HG03439 (cell line): ENCODE results near the gene TTC28.
"Not testable (repeated sequence)": the region's sequence is repeated elsewhere in the genome, so short reads cannot be mapped to it uniquely, and the experiment has no call there.

Source experiments
- ATAC-seq: cut with Tn5 transposase; IDR thresholded peaks from one replicate; pipeline ENCODE4 v1.9.1; 2021; ENCODE audit warnings: mild to moderate bottlenecking, moderate library complexity; ENCODE audit not compliant: unreplicated experiment

The TTC28 gene

DNA sequence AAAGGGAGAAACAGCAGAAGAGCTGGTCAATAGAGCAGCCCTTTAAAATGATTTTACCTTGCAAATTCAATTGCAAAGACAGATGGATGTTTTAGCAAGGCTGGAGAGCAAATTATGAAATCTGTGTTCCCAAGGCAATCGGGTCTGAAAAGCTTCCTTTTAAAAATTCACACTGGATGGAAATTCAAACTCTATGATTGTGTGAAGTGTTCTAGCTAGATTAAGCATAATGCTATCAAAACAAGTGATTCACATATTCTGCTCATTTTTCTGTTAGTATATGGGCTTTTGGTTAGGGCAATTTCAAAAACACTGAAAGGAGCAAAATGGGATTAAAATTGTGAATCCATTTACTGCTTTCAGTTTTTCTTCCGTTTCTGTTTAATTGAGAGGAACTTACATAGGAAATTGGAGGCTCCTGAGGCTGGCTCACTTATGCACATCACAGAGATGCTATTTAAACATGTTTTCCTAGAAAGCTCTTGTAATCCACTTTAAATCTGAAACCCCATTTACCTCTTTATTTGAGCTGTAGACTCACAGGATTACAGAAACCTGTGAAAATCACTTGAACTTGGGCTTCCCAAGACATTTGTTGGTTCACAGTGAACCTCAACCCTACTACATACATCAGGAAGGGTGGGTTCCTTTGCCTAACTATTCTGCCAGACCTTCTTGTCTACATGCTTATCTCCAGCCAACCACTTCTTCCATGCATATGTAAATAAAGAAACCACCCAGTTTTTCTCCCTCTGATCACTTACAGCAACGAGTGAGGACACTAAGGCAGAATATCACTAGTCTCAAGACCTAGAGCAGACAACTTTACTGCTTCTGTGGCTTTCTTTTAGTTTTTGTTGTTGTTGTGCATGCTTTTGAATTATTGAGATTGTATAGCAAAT lies 558.7 kb downstream of the TTC28 start:
- no peak for ATAC-seq

DNA sequence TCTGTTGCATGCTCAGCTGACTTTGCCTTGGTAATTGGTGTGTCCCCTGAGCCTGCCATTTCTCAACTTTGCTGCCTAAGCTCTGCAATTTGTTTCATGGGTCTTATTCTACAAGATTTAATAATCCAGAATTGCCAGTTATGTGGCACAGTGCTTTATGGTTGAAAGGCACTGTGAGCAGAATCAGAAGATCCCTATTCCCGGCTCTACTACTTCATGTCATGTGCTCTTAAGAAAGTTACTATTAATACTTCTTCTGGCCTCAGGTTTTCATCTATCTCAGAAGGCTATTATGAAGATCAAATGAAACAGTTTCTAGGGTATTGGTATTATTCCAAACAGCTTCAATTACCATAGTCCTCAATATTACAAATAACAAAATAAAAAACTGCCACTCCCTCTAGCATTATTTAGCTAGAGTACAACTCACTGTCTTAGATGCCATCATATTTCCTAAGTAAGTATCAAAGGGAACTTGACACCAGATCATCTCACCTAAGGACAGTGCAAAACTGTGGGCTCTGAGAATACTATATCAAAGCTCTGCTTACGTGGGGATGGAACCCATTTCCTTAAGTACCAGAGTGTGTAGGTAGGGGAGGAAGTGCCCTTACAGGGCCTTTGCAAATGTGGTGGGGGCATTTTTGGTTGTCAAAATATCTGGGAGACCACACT lies 560.5 kb downstream of the TTC28 start:
- ATAC-seq = no peak

DNA sequence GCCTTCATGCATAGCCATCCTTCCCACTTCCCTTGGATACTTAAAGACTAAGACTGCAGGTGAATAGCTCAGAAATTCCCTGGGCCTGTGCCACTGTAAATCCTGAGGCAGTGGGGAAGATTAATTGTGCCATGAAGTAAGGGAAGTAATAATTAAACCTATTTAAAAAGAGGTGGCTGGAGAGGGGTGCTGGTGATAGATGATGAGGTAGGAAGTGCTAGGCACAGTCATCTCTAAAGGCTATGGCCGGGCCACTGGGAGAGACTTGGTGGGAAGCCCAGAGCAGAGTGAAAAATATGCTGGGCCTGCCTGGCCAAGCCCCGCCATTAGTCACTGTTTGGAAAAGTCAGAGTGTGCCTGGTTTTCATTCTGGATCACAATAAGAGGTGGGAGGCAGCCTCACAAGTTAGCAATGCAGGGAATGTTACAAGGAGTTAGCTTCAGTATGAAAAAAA lies 563.4 kb downstream of the TTC28 start:
- ATAC-seq = no peak

DNA sequence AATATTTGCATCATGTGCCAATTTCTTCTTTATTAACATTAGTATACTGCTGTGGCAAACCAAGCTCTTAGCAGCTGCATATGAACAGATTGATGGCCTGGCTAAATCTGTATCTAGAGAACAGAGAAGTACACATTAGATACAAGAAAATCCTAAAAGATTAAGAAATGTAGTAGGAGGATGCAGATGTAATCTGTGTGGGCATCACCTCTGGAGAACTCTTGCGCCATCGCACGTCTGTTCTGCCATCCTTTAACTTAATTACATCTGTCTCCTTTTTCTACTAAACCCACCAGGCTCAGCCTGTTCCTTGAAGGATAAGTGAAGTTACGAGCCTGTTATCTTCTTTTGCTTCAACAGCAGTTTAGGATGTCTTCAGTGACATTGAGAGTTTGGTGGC lies 564.2 kb downstream of the TTC28 start:
- ATAC-seq = no peak

DNA sequence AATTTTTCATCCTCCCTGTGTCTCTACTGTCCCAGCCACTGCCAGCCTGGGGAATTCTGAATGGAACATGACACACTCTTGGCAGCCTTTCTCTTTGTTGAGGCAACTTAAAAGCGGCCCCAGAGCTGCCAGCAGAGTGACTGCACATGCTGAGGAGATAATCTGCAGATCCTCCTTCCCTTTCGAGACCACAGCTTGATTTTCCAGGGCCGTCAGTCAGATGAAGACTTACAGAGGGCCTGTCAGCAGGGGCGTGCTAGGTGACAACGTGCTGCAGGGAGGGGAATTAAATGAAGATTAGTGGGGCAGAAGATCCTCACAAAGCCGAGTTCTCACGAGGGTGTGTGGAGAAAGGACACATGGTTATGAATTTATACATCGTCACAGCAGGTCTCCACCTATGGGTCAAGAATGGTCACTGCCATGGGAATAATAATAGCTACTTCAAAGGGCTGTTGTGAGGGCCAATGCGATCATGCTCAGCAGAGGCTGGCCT lies 567.0 kb downstream of the TTC28 start:
- ATAC-seq = no peak

DNA sequence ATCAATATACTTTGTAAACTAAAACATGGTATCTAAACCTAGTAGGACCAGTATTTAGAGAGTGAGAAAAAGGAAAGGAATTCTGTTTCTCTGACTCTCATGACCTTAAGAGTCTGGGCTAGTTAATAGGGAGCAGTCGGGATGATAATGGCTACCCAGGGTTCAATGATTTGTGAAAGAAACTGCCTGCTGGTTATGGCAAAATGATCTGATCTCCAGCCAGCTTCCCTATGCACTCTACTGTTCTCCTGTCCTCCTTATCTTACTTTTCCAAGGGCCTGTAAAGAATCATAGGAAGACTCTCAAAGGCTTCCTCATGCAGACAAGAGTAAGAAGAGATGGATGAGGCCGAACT lies 567.5 kb downstream of the TTC28 start:
- ATAC-seq = no peak

DNA sequence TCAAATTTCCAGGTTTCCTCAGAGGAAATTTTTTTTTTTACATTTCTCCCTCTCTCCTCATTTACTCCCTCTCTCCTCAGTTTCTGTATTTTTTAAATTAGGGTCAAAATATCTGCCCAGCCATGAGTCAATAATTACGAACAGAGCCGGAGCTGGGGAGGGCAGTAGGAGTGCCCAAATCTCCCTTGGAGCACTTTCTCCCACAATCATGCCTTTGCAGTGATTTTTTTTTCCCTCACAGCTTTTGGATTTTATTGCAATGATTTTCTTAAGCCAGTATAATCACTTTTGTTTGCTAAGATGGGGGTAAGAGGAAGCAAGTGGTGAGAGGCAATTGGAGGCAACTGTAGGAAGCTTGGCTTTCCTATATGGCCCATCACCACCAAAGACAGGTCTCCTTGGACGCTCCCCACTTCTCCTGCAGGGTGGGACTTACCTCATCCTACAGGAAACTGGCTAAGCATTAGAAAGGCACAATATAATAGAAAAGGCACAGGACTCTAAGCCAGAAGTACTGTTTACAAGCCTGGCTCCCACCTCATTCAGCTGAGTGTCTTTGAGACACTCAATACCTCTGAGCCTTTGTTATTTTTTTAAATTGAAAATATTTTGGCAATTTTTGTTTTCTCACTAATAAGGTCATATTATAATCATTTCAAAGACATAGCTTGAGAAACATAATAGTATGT lies 568.0 kb downstream of the TTC28 start:
- no peak for ATAC-seq

DNA sequence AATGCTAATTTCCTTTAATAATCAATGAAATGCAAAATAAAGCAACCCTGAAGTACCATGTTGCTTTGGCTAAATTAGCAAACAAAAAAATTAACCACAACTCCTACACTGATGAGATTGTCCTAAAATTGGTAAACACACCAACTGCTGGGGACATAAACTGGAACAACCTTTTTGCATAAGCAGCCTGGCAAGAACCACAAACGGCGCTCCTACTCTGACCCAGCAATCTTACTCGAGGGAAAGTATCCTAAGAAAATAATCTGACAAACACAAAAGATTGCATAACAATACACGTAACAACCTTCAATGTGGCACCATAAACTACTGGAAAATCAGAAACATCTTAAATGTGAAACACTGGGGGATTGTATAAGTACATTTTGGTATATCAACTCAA lies 570.8 kb downstream of the TTC28 start:
- ATAC-seq = no peak

DNA sequence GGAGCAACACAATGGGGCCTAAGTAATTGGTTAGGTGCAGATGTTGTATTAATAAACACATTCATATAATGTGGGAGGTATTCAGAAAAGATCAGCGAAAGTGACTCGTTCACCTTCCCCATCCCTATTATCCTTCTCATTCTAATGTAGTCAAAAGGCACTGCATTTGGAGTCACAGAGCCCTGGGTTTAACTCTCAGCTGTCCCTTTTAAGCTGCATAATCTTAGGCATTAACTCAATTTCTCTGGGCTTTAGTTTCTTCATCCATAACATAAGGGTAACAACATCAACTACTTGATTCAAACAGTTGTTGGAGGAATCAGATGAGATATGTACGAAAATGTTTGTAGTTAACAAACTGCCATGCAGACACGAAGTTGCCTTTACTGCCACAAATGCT lies 573.0 kb downstream of the TTC28 start:
- no peak for ATAC-seq

DNA sequence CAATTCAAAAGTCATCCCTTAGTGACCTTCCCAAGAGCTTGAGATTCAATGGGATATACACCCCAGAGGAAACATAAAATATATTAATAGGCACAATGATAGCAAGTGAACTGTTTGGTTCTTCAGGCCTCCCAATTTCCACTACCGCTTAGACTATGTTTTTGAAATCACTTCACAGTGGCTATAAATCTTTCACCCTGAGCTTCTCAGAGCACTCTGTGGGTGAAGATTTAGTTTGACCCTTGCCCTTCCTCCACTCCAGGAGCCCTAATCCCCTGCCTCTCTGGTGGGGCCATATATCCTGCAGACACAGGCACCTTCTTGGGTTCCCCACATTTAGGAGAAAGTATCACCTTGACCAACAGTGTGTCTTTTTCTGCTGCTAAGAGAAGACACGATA lies 573.7 kb downstream of the TTC28 start:
- ATAC-seq = no peak

DNA sequence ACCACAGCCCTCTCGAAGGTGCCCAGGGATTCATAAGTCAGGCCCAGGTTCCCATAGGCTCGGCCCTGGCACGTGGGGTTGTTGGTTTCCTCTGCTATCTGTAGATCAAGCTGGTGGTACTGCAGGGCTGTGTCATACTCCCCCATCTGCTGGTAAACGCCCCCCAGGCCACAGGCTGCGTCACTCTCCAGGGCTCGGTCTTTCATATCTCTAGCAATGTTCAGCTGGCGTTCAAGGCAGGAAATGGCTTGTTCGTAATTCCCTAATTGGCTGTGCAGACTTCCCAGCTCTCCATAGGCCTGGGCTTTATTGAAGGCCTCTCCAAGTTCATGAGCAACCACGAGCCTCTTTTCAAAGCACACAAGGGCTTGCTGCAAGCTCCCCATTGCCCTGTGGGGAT lies 574.2 kb downstream of the TTC28 start:
- no peak for ATAC-seq

DNA sequence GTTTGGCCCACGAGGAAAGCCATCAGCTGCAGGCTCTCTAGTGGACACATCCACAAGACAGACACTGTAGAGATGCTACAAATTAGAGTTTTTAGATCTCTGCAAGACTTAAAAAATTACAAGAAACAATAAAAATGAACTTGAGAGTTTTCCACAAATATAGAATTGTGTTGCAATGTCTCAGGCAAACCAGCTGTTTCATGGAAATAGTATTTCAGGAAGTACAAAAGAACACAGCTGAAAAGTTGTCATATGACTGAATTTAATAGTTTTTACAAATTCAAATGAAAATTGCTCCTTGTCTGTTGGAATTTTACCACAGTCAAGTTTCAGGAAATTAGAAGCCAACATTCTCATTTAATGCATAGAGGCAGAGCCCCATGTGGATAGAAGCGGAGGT lies 576.0 kb downstream of the TTC28 start:
- ATAC-seq = no peak

DNA sequence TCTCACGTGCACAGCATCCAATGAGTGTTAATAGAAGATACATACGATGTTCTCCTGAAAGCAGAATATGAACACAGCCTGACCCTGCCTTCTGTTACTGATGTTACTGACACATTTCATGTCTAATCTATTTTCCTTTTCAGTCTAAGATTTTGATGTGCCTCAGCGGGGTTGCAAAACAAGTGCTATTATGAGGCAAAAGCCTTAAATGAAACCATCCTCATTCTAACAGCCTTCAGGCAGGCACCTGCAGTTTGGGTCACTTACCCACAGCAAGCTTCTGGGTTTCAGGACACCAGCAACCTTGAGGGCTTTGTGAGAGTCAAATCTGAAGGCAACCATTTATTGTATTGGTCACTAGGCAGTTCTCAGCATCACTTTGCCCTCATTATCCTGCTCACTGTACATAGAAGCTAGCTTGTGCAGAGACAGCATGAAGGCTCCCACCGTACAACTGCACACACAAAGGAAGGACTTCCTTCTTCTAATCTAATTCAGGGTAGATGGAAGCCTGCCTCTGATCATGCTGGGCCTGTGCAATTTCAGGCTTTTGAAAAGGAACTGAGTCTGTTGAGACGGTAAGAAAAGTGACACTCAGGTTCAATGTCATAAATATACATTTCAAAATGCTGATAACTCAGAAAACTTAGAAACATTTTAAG lies 577.4 kb downstream of the TTC28 start:
- ATAC-seq = no peak

DNA sequence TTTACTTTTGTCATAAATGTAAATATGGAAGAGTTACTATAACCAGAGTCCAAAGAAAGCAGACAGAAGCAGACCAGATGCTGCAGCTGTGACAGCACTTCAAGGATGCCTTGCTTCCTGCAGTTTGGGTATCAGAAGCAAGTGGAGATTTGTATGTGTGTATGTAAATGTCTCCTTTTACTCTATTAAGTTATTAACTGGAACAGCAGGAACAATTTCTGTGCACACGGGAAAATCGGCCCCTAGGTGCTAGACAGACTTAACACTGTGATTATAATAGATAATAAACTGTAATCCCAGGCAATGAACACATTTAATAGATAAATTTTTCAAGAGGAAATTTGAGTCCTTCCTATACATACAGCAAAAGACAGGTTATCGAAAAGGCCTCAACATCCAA lies 582.0 kb downstream of the TTC28 start:
- ATAC-seq = no peak

DNA sequence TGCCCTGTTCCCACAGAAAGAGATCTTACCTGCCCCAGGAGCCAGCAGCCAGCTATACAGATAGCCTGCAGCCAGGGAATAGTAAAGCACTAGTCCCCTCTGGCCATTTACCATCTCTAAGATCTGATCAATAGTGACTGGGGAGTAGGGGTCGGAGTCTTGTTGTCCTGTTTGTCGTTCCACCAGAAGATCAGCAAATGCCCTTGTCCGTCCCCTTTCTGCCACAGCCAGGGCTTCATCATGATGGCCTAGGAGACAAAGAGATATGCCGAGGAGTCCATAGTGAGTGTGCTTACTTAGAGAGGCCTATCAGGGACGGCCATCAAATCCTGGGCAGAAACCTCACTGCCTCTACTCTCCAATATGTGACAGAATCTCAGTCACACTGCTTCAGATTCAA lies 583.5 kb downstream of the TTC28 start:
- ATAC-seq = no peak

DNA sequence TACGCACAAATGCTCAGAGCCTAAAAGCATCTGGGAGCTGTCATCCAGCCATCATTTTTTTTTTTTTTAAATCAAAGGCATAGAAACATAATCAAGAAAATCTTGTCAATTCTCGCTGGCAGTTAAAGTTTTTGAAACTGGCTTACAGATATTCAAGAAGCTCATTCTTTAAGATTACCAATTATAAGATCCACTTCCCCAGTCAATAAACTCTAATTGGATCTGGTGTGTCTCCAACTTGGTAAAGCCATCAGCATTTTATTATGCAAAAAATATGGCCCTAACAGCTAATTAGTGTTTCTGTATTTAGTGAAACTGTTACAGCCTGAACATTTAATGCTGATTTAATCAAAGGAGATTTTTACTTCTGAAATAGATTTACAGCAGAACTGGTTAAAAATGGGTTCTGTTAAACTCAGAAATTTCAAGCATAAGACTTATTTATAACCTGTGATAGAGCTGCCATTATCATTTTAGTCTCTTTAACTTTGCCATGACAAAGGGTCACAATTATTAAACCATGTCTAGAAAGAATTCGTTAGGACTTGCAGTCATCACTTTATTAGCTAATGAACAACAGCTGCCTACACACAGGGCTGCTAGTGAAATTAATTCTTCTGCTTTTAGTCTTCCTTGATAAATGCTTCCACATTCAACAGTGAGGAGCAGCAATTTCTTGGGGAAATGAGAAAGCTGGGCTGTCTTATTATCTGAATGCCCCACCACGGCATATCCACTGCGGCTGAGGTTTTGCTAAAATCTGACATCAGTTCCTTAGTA lies 584.1 kb downstream of the TTC28 start:
- no peak for ATAC-seq

DNA sequence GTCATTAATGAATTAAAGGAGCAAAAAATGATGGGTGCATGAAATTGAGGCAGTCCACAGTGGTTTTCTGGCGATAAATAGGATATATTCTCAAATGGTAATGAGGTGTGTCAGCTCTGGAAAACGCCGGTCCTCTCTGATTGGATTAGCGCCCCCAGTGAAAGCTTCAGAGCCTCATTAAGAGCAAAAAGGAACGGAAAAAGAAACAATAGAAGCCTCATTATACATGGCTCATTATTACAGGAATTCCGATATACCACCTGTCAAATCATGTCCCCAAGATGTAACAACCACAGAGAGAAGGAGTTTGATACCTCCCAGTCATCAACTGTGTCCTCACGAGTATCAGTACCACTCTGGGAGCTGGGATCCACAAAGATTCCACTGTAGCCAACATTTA lies 584.9 kb downstream of the TTC28 start:
- no peak for ATAC-seq

DNA sequence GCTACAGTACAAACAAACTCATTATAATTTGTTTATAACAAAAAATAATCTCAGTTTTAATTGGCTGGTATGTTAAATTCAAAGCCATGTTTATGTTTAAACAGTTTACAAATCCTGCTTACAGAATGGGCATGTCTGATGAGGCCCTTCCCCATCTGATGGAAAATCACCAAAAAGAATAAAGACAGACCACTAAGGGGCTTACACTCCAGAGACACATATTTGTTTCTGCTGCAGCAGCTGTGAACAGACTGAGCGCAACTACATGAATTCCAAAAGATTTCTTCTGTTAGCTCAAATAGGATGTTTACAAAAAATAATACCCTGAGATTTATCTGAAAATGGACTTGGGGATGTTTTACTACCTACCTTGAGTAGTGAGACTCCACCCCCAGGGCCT lies 585.9 kb downstream of the TTC28 start:
- ATAC-seq = no peak

DNA sequence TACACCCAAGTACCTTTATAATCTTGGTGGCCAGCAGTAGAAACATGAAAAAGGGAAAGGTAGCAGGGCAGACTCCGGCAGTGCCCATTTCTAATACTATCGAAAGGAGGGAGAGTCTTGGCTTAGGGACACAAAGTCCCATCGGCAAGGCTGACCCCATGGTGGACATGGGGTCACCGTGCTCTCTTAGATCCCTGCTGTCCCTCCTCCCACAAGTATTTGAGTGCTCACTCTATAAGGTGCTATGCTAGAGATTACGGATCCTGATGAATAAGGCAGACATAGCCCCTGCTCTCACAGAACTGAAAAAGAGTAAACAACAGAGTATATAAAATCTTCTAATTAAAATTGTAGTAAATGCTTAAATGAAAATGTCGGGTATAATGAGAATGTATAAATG lies 588.2 kb downstream of the TTC28 start:
- ATAC-seq = no peak

DNA sequence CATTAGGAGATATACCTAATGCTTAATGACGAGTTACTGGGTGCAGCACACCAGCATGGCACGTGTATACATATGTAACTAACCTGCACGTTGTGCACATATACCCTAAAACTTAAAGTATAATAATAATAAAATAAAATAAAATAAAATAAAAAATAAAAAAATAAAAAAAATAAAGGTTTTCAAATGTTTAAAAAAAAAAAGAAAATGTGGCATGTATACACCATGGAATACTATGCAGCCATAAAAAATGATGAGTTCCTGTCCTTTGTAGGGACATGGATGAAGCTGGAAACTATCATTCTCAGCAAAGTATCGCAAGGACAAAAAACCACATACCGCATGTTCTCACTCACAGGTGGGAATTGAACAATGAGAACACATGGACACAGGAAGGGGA lies 590.1 kb downstream of the TTC28 start:
- not testable (repeated sequence) for ATAC-seq
